HFF-Myc (cell line): ENCODE results near the gene KLHL29.

Experiments
- DNase-seq: peaks from one replicate; pipeline ENCODE4 v3.0.0-alpha.2; 2011; ENCODE audit warnings: low read depth; ENCODE audit errors: extremely low read depth
- H3K4me3 ChIP-seq: replicated peaks from 2 replicates; pipeline ENCODE4 v1.5.1; 2011; ENCODE audit warnings: low read depth, mild to moderate bottlenecking, control low read depth, low read length
- CTCF ChIP-seq: IDR thresholded peaks from 2 replicates; pipeline ENCODE4 v1.5.1; 2012; ENCODE audit warnings: mild to moderate bottlenecking, low read depth, low read length, control low read depth; ENCODE audit errors: missing control alignments

Gene KLHL29

GRCh38 chr2:23563673-23564614 lies 179.0 kb downstream of the KLHL29 start:
- no peak for TF ChIP-seq CTCF
- peak; percentile 52 for DNase-seq
- no peak overlapping the region for H3K4me3 ChIP-seq

GRCh38 chr2:23564615-23564960 lies 179.6 kb downstream of the KLHL29 start:
- no peak for TF ChIP-seq CTCF
- H3K4me3 ChIP-seq = no peak overlapping the region
- DNase-seq = no peak

- H3K4me3 ChIP-seq = no peak overlapping the region
- no peak for TF ChIP-seq CTCF
- no peak for DNase-seq
These were observed 180.4 kb downstream of the KLHL29 start for GRCh38 chr2:23565374-23565773.

- no peak overlapping the region for H3K4me3 ChIP-seq
- no peak for DNase-seq
- TF ChIP-seq CTCF = no peak
These were observed 180.8 kb downstream of the KLHL29 start for GRCh38 chr2:23565814-23566213.

- no peak for DNase-seq
- no peak overlapping the region for H3K4me3 ChIP-seq
These were observed 181.5 kb downstream of the KLHL29 start for GRCh38 chr2:23566241-23567142.

More at GRCh38 chr2:23566241-23567142, 181.5 kb downstream of the KLHL29 start:
- peak; percentile 65 for TF ChIP-seq CTCF
